Measurements from ENCODE around the gene MAEL.

MAEL gene

GRCh38 chr1:166956872-166957271 lies 32.2 kb upstream of the MAEL start:
- Histone ChIP-seq H3K36me3 (ENCODE audit: insufficient read depth, low read depth, low read length) (no peaks in the 10 kb centered on the region), H3K9me3 (ENCODE audit: insufficient read depth, low read depth, low read length) (no peaks in the 10 kb centered on the region), H3K9ac (ENCODE audit: low read depth, low read length) (no peak overlapping the region), H3K4me3 (ENCODE audit: low read length) (no peak overlapping the region), H3K4me1 (ENCODE audit: insufficient read depth, low read length) (peaks cover 10% of the 10 kb centered on the region; the same call in 1 of the 2 replicates), H3K27ac (ENCODE audit: low read length) (no peak overlapping the region), H3K27me3 (ENCODE audit: insufficient read depth, low read length) (no peaks in the 10 kb centered on the region)

- Histone ChIP-seq H3K4me3 (ENCODE audit: low read length) (no peak overlapping the region), H3K27me3 (ENCODE audit: insufficient read depth, low read length) (no peaks in the 10 kb centered on the region), H3K9ac (ENCODE audit: low read depth, low read length) (no peak overlapping the region), H3K4me1 (ENCODE audit: insufficient read depth, low read length) (no peaks in the 10 kb centered on the region), H3K36me3 (ENCODE audit: insufficient read depth, low read depth, low read length) (no peaks in the 10 kb centered on the region), H3K27ac (ENCODE audit: low read length) (no peak overlapping the region), H3K9me3 (ENCODE audit: insufficient read depth, low read depth, low read length) (no peaks in the 10 kb centered on the region)
Observed at GRCh38 chr1:166960858-166961474, 28.1 kb upstream of the MAEL start.

GRCh38 chr1:166969074-166969677 lies 19.9 kb upstream of the MAEL start:
- no peak overlapping the region for H3K4me3 ChIP-seq (ENCODE audit: low read length)
- peaks cover 28% of the 10 kb centered on the region for H3K27me3 ChIP-seq (ENCODE audit: insufficient read depth, low read length)

GRCh38 chr1:166971252-166971651 lies 17.8 kb upstream of the MAEL start:
- H3K9ac ChIP-seq (ENCODE audit: low read depth, low read length) = no peak overlapping the region
- H3K36me3 ChIP-seq (ENCODE audit: insufficient read depth, low read depth, low read length) = no peaks in the 10 kb centered on the region
- H3K4me3 ChIP-seq (ENCODE audit: low read length) = no peak overlapping the region
- no peak overlapping the region for H3K27ac ChIP-seq (ENCODE audit: low read length)
- no peaks in the 10 kb centered on the region for H3K9me3 ChIP-seq (ENCODE audit: insufficient read depth, low read depth, low read length)
- H3K4me1 ChIP-seq (ENCODE audit: insufficient read depth, low read length) = no peaks in the 10 kb centered on the region
- H3K27me3 ChIP-seq (ENCODE audit: insufficient read depth, low read length) = peaks cover 47% of the 10 kb centered on the region

More at GRCh38 chr1:166969074-166969677, 19.9 kb upstream of the MAEL start:
- no peaks in the 10 kb centered on the region for H3K4me1 ChIP-seq (ENCODE audit: insufficient read depth, low read length)
- H3K27ac ChIP-seq (ENCODE audit: low read length) = no peak overlapping the region
- no peaks in the 10 kb centered on the region for H3K9me3 ChIP-seq (ENCODE audit: insufficient read depth, low read depth, low read length)
- no peaks in the 10 kb centered on the region for H3K36me3 ChIP-seq (ENCODE audit: insufficient read depth, low read depth, low read length)
- H3K9ac ChIP-seq (ENCODE audit: low read depth, low read length) = no peak overlapping the region

- Histone ChIP-seq H3K9me3 (ENCODE audit: insufficient read depth, low read depth, low read length) (no peaks in the 10 kb centered on the region), H3K4me1 (ENCODE audit: insufficient read depth, low read length) (no peaks in the 10 kb centered on the region), H3K9ac (ENCODE audit: low read depth, low read length) (no peak overlapping the region), H3K36me3 (ENCODE audit: insufficient read depth, low read depth, low read length) (no peaks in the 10 kb centered on the region), H3K27ac (ENCODE audit: low read length) (no peak overlapping the region), H3K4me3 (ENCODE audit: low read length) (no peak overlapping the region), H3K27me3 (ENCODE audit: insufficient read depth, low read length) (peaks cover 57% of the 10 kb centered on the region)
Observed at GRCh38 chr1:166972193-166972592, 16.9 kb upstream of the MAEL start.

- Histone ChIP-seq H3K4me1 (ENCODE audit: insufficient read depth, low read length) (no peaks in the 10 kb centered on the region), H3K4me3 (ENCODE audit: low read length) (no peak overlapping the region), H3K27ac (ENCODE audit: low read length) (no peak overlapping the region), H3K36me3 (ENCODE audit: insufficient read depth, low read depth, low read length) (no peaks in the 10 kb centered on the region), H3K27me3 (ENCODE audit: insufficient read depth, low read length) (peaks cover 63% of the 10 kb centered on the region), H3K9ac (ENCODE audit: low read depth, low read length) (no peak overlapping the region), H3K9me3 (ENCODE audit: insufficient read depth, low read depth, low read length) (no peaks in the 10 kb centered on the region)
Observed at GRCh38 chr1:166972826-166973225, 16.3 kb upstream of the MAEL start.

- Histone ChIP-seq H3K27ac (ENCODE audit: low read length) (no peak overlapping the region), H3K9me3 (ENCODE audit: insufficient read depth, low read depth, low read length) (no peaks in the 10 kb centered on the region), H3K4me3 (ENCODE audit: low read length) (peak overlapping the region; percentile 70), H3K9ac (ENCODE audit: low read depth, low read length) (no peak overlapping the region), H3K27me3 (ENCODE audit: insufficient read depth, low read length) (peaks cover 82% of the 10 kb centered on the region), H3K36me3 (ENCODE audit: insufficient read depth, low read depth, low read length) (no peaks in the 10 kb centered on the region), H3K4me1 (ENCODE audit: insufficient read depth, low read length) (no peaks in the 10 kb centered on the region)
Observed at GRCh38 chr1:166974647-166975345, 14.3 kb upstream of the MAEL start.

GRCh38 chr1:166975361-166976129 lies 13.5 kb upstream of the MAEL start, which contains the start of gene ILDR2:
Gene ILDR2 (minus strand): TSS chr1:166975540. CDS start chr1:166975268, 272 bp downstream.
- H3K27me3 ChIP-seq (ENCODE audit: insufficient read depth, low read length) = peaks cover 80% of the 10 kb centered on the region

GRCh38 chr1:166977951-166978350 lies 11.1 kb upstream of the MAEL start:
- Histone ChIP-seq H3K27me3 (ENCODE audit: insufficient read depth, low read length) (peaks cover 70% of the 10 kb centered on the region), H3K9me3 (ENCODE audit: insufficient read depth, low read depth, low read length) (no peaks in the 10 kb centered on the region), H3K36me3 (ENCODE audit: insufficient read depth, low read depth, low read length) (no peaks in the 10 kb centered on the region), H3K4me1 (ENCODE audit: insufficient read depth, low read length) (no peaks in the 10 kb centered on the region), H3K9ac (ENCODE audit: low read depth, low read length) (no peak overlapping the region), H3K4me3 (ENCODE audit: low read length) (no peak overlapping the region), H3K27ac (ENCODE audit: low read length) (no peak overlapping the region)

More at GRCh38 chr1:166975361-166976129, 13.5 kb upstream of the MAEL start, which contains the start of gene ILDR2:
- no peaks in the 10 kb centered on the region for H3K9me3 ChIP-seq (ENCODE audit: insufficient read depth, low read depth, low read length)
- no peaks in the 10 kb centered on the region for H3K36me3 ChIP-seq (ENCODE audit: insufficient read depth, low read depth, low read length)
- no peaks in the 10 kb centered on the region for H3K4me1 ChIP-seq (ENCODE audit: insufficient read depth, low read length)
- peak within 1 kb of the TSS; percentile 70 for H3K4me3 ChIP-seq (ENCODE audit: low read length)
- H3K9ac ChIP-seq (ENCODE audit: low read depth, low read length) = no peak within 1 kb of the TSS
- no peak within 1 kb of the TSS for H3K27ac ChIP-seq (ENCODE audit: low read length)

- Histone ChIP-seq H3K9me3 (ENCODE audit: insufficient read depth, low read depth, low read length) (no peaks in the 10 kb centered on the region), H3K4me3 (ENCODE audit: low read length) (no peak overlapping the region), H3K27me3 (ENCODE audit: insufficient read depth, low read length) (peaks cover 62% of the 10 kb centered on the region), H3K36me3 (ENCODE audit: insufficient read depth, low read depth, low read length) (no peaks in the 10 kb centered on the region), H3K9ac (ENCODE audit: low read depth, low read length) (no peak overlapping the region), H3K27ac (ENCODE audit: low read length) (no peak overlapping the region), H3K4me1 (ENCODE audit: insufficient read depth, low read length) (no peaks in the 10 kb centered on the region)
Observed at GRCh38 chr1:166978821-166979220, 10.3 kb upstream of the MAEL start.

GRCh38 chr1:166980383-166980782 lies 8.7 kb upstream of the MAEL start:
- no peaks in the 10 kb centered on the region for H3K4me1 ChIP-seq (ENCODE audit: insufficient read depth, low read length)
- H3K27me3 ChIP-seq (ENCODE audit: insufficient read depth, low read length) = peaks cover 48% of the 10 kb centered on the region
- no peak overlapping the region for H3K4me3 ChIP-seq (ENCODE audit: low read length)
- no peaks in the 10 kb centered on the region for H3K9me3 ChIP-seq (ENCODE audit: insufficient read depth, low read depth, low read length)
- no peaks in the 10 kb centered on the region for H3K36me3 ChIP-seq (ENCODE audit: insufficient read depth, low read depth, low read length)
- no peak overlapping the region for H3K27ac ChIP-seq (ENCODE audit: low read length)
- no peak overlapping the region for H3K9ac ChIP-seq (ENCODE audit: low read depth, low read length)
